RWPE1 (cell line): ENCODE data around the gene RASA3.

Source experiments
- CTCF ChIA-PET: fragments of 350-600 bp; sonication (Branson Sonifier 250); formaldehyde crosslinking; extraction: SDS; loops from one replicate; lab custom pipeline; 2021; lab: Yijun Ruan, JAX
- POLR2A ChIA-PET: fragments of 400-600 bp; formaldehyde crosslinking; extraction: SDS; loops from one replicate; lab custom pipeline; 2020; ENCODE audit warnings: antibody characterized with exemption; ENCODE audit not compliant: low non-redundant PET; lab: Yijun Ruan, JAX
- DNase-seq: peaks from one replicate; pipeline ENCODE4 v3.0.0; 2012; ENCODE audit warnings: low spot score
- H3K27ac ChIP-seq: fragments of 450-650 bp; 2 replicates; pipeline ENCODE4 v1.5.1; 2017
- CTCF ChIP-seq: fragments of 450-650 bp; conservative IDR thresholded peaks from 2 replicates; pipeline ENCODE4 v1.5.1; 2017; ENCODE audit warnings: low read depth, mild to moderate bottlenecking

The RASA3 gene

GRCh38 chr13:113969973-113970611 lies 162.3 kb downstream of the RASA3 start:
- ChIA-PET POLR2A (no interaction called here), CTCF (interaction anchor here (0.6 kb wide), 1 partner anchor 19 kb away, joined by 3 read pairs; no protein-coding TSS in a partner anchor)
- DNase-seq = no peak
- no peak for TF ChIP-seq CTCF
- H3K27ac ChIP-seq = peak overlapping the region; percentile 97

GRCh38 chr13:113969311-113969972 lies 163.0 kb downstream of the RASA3 start:
- ChIA-PET POLR2A (no interaction called here), CTCF (no interaction called here)
- no peak for DNase-seq
- TF ChIP-seq CTCF = no peak
- peak overlapping the region; percentile 97 for H3K27ac ChIP-seq

DNA sequence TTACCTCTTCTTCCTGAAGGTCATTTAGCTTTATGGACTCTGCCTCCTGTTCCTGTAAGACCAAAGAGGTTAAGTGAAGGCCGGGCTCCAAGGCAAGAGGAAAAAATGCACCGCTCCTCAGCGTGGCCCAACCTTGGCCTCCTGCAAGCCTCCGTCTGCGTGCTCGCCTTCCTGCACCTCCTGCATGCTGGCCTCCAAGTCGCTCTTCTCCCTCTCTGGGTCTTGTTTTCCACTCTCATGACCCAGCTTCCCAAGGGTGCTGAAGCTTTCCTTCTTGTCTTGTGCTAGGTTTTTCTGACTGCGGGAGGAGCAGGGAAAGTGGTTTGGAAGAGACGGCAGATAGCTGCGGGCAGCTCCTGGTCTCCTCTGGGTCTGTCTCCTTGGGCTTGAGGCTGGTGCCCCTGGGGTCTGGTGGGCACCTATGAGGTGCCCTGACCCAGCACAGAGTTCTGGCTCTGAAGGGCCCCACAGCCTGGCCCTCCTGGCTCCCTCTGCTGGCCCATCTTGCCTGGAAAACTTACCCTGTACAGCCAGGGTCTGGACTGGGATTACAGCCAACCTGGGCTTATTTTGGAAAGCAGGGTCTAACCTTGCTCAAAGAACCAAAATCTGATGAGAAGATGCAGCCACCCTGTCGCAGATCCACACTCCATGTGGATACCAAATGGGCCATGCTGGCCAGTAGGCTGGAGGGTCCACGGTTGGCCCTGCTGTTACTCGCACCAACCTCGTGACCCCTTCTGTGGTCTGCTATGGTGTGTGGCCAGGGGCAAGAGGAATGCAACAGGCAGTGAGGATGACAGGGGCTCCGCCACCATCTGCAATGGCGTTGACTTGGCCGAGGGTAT lies 163.7 kb downstream of the RASA3 start:
- no peak for TF ChIP-seq CTCF
- CTCF ChIA-PET = interaction anchor here (0.7 kb wide), 1 partner anchor 158 kb away, joined by 3 read pairs; no protein-coding TSS in a partner anchor

GRCh38 chr13:113967729-113968462 lies 164.5 kb downstream of the RASA3 start:
- no peak for DNase-seq
- H3K27ac ChIP-seq = peak overlapping the region; percentile 97
- CTCF ChIA-PET = interaction anchor here (0.7 to 1.2 kb wide), 2 partner anchors 44 to 158 kb away, joined by 3 read pairs; no protein-coding TSS in a partner anchor
- no peak for TF ChIP-seq CTCF
- POLR2A ChIA-PET = no interaction called here

More for the DNA sequence above, 163.7 kb downstream of the RASA3 start:
- no peak for DNase-seq
- H3K27ac ChIP-seq = peak overlapping the region; percentile 97
- POLR2A ChIA-PET = no interaction called here

DNA sequence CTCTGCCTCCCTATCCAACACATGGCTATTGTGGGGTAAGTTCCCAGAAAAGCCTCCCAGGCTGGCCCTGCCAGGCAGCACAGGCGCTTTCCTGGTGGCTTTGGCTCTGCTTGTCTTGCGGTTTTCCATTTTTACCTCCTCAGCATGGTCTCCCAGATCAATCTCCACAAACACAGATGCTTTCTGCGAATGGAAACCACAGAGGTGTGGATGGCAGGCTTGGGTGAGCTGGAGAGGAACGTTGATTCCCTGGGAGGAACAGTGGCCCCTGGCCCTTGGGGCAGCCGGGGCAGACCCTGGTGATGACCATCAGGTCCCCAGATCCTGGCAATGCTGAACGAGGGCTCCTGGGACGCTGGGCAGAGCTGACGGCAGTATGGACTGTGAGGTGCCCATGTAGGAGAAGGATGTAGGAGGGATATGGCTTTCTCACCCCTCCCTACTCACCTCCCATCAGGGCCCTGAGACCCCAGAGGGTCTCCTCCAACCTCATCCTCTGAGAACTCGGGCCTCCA lies 165.2 kb downstream of the RASA3 start:
- ChIA-PET POLR2A (no interaction called here), CTCF (interaction anchor here (1.2 kb wide), 1 partner anchor 43 kb away, joined by 3 read pairs; no protein-coding TSS in a partner anchor)
- no peak for TF ChIP-seq CTCF
- DNase-seq = no peak
- H3K27ac ChIP-seq = no peak overlapping the region
